Embryonic facial prominence (tissue), 1 donor: ENCODE measurements around the gene ADAM10.
"Not testable (repeated sequence)": the region's sequence is repeated elsewhere in the genome, so short reads cannot be mapped to it uniquely, and the experiment has no call there.

ENCODE experiments used
- DNase-seq: peaks from one replicate; pipeline ENCODE4 v3.0.0-alpha.2; 2016; ENCODE audit errors: extremely low spot score

The ADAM10 gene, protein sequence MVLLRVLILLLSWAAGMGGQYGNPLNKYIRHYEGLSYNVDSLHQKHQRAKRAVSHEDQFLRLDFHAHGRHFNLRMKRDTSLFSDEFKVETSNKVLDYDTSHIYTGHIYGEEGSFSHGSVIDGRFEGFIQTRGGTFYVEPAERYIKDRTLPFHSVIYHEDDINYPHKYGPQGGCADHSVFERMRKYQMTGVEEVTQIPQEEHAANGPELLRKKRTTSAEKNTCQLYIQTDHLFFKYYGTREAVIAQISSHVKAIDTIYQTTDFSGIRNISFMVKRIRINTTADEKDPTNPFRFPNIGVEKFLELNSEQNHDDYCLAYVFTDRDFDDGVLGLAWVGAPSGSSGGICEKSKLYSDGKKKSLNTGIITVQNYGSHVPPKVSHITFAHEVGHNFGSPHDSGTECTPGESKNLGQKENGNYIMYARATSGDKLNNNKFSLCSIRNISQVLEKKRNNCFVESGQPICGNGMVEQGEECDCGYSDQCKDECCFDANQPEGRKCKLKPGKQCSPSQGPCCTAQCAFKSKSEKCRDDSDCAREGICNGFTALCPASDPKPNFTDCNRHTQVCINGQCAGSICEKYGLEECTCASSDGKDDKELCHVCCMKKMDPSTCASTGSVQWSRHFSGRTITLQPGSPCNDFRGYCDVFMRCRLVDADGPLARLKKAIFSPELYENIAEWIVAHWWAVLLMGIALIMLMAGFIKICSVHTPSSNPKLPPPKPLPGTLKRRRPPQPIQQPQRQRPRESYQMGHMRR

GRCh38 chr15:58749532-58750337 is at the start of gene ADAM10:
ADAM10 (minus strand) TSS chr15:58749707; CDS start chr15:58749534, 173 bp downstream.
- DNase-seq, result peak; percentile 99

DNA sequence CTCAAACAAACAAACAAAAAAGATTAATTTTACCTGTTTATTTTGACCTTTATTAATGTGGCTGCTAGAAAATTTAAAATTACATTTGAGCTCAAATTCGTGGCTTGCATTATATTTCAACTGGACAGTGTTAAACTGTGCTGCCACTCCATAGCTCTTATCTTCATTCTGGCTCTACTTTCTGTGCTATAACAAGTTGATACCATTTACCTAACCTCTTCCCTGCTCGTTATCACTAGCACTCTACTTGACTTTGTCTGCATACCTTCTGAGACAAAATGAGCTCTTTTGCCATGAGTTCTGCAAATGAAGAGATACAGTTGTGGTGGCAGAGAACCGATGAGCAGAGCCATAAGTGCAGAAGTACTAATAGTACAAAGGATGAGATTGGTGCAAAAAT is 48.0 kb upstream of the ADAM10 start:
- no peak for DNase-seq

GRCh38 chr15:58795825-58796224 is 46.3 kb upstream of the ADAM10 start:
- DNase-seq, result no peak

DNA sequence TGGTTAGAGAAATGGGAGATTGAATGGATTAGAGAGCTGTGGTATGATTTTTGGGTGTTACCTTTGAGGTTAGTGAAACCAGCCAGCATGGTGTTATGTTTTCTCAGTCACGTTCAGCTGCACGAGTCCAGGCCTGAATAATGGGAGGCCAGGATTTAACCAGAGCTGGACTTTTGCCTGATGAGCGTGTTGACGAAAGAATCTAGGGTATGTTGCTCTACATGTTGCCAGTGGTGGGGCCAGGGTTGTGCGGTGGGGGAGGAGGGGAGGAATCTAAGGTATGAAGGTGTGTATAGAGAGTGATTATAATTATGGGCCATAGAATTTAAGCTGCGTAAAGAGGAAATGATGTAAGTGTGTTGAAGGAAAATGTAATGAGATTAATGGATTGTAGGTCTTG is 44.4 kb upstream of the ADAM10 start:
- peak; percentile 47 for DNase-seq

DNA sequence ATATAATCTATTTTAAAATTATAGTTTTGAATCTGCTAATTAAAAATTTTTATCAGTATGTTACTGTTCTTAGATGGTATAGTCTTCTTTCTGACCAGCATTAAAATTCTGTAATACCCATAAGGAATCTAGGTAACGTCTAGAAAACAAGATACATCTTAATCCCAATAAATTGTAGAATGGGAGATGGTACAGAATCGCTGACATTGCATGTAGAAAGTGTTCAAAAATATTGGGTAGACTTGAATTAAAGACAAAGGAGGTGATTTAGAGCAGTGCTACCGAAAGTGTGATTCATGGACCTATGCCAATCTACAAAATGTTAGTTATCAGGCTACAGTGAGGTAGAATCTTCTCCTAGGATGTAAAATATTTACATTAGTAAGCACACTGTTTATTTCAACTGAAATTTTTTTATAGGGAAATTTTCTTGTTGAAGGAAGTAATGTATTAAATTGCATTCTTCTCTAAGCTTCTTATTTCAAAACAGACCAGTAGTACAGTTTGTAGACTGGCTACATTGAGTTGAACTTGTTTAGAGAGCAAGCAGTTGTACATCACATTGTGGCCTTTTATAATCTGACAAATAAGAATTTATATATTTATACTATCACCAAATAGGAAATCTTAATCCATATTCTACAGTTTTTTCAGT is 38.7 kb upstream of the ADAM10 start:
- no peak for DNase-seq

GRCh38 chr15:58785355-58785754 is 35.8 kb upstream of the ADAM10 start:
- DNase-seq, result no peak

DNA sequence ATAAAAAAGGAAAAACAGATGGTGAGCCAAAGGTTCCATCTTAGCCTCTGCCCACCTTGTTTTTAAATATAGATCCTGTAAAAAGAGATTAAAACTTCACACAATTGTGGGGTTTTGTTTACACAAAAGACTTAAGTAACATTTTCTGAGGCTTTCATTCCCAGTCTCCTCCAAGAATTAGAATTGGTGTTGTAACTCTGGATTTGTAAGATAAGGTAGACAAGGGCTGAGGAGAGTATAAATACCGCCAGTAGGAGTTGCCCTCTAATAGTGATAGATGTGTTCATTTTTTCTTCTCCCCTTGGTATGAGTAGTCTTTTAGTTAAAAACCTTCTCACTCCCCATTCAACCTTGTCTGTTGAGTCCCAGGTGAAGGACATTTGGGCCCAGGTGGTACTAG is 30.0 kb upstream of the ADAM10 start:
- no peak for DNase-seq

DNA sequence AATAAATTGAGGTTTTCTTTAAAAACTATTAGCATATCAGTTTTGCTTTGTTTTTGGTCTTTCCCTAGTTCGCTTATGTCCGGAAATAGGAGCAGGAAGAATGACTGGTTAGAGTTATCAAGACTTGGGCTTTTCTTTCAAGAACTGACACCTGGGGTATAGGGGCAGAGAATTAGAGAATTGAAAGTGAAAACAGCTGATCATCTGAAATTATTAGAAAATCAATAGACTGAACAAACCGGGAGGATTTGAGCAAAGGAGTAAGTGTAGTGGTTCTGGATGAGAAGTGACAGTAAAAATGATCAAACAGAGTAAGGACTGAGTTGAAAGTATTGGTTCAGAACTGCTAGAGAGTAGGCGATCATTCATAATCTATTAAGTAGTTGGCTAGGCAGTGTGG is 27.6 kb upstream of the ADAM10 start:
- DNase-seq, result no peak

DNA sequence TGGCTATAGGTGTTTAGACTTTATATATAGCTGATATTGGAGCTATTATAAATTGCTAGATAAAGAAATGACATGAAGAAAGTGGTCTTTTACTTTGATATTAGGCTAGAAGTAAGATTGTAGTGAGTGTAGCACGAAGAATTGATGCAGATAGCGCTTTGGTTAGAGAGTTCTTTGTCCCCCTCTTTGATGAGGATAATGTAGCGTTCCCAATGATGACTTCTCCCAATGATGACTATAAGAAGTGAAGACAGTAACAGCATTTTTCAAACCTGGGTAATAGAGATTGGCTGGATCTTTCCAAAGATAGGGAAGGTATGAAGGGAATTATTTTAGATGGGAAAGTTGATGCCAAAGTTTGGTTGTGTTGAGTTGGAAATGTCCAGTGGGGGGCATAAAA is 25.9 kb upstream of the ADAM10 start:
- no peak for DNase-seq

- no peak for DNase-seq
Observed at GRCh38 chr15:58773024-58773423, 23.5 kb upstream of the ADAM10 start.

DNA sequence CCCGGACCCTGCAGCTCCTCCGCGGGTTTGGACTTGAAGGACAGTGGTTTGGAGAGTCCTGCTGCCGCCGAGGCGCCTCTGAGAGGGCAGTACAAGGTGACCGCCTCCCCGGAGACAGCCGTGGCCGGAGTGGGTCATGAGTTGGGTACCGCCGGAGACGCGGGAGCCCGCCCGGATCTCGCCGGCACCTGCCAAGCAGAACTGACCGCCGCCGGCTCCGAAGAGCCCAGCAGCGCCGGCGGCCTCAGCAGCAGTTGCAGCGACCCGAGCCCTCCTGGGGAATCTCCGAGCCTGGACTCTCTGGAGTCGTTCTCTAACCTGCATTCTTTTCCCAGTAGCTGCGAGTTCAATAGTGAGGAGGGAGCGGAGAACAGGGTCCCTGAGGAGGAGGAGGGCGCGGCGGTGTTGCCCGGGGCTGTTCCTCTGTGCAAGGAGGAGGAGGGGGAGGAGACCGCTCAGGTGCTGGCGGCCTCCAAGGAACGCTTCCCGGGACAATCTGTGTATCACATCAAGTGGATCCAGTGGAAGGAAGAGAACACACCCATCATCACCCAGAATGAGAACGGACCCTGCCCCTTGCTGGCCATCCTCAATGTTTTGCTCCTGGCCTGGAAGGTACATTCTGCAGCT is 22.2 kb upstream of the ADAM10 start:
- DNase-seq, result no peak

DNA sequence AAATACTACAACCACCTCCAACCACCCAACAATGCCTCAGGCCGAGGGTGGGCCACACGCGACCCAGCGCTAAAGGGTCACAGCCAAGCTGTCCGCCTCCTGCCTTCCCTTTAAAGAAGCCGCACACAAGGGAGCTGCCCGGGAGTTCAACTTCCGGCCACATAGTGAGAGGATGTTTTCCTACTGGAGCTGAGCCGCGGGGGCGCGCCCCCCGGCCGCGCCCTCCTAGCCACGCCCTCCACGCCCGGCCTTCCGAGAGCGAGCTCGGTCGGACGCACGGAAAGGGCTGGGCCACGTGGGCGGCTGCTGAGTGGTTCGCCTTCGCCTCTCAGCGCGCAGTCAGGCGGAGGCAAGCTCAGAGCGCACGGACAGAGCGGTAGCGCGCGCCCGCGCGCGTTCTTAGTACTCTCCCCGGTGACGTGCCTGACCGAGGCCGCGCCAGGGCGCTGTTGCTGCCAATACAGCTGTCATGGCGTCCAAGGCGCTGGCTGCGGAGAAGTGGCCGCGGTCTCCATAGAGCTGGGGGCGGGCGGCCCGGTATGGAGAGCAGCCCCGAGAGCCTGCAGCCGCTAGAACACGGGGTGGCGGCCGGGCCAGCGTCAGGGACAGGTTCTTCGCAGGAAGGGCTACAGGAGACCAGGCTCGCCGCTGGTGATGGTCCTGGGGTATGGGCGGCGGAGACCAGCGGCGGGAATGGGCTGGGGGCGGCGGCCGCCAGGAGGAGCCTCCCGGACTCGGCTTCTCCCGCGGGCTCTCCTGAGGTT is 21.5 kb upstream of the ADAM10 start, which contains the start of gene MINDY2:
Gene MINDY2 (plus strand): TSS at position 446 of the 764 bp plus-strand sequence. CDS start 94 bp downstream, at position 540.
- peak; percentile 96 for DNase-seq

- DNase-seq, result no peak
Observed at GRCh38 chr15:58770519-58770856, 21.0 kb upstream of the ADAM10 start.

DNA sequence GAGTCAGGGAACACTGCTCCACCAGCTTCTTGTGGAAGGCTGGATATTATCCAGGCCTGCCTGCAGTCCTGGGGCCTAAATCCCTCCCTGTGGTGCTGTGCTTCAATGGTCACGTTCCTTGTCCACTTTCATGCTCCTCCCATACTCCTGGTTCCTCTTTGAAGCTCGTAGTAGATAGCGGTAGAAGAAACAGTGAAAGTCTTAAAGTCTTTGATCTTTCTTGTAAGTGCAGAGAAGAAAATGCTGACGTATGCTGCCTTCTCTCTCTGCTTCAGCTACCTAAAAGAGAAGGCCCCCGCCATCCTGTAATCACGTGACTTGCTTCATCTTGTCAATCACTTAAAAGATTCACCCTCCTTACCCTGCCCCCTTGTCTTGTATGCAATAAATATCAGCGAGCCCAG is 19.1 kb upstream of the ADAM10 start:
- not testable (repeated sequence) for DNase-seq

DNA sequence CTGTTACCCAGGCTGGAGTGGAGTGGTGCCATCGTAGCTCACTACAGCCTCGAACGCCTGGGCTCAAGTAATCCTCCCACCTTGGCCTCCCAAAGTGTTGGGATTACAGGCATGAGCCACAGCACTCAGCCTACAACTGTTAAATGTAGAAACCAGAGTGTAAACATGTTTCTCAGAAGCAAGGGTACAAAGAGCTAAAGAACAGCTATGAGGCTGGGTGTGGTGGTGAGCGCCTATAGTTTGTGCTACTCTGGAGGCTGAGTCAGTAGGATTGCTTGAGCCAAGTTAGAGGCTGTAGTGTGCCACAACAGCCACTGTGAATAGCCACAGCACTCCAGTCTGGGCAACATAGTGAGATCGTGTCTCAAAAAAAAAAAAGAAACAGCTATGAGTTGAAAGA is 16.8 kb upstream of the ADAM10 start:
- DNase-seq, result no peak

DNA sequence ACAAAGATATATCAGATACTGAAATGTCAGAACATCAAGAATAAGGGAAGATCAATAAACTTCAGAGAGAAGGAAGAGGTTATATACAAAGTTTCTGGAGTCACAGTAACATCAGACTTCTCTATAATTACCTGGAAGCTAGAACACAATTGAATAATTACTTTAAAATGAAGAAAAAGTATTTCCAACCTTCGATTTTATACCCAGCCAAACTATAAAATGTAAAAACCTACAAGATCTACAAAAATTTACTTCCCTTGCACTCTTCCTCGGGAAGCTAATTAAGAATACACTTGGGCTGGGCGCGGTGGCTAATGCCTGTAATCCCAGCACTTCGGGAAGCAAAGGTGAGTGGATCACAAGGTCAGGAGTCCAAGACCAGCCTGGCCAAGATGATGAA is 15.0 kb upstream of the ADAM10 start:
- DNase-seq, result no peak

- no peak for DNase-seq
Observed at GRCh38 chr15:58762731-58763130, 13.2 kb upstream of the ADAM10 start.

- DNase-seq, result no peak
Observed at GRCh38 chr15:58762285-58762684, 12.8 kb upstream of the ADAM10 start.

DNA sequence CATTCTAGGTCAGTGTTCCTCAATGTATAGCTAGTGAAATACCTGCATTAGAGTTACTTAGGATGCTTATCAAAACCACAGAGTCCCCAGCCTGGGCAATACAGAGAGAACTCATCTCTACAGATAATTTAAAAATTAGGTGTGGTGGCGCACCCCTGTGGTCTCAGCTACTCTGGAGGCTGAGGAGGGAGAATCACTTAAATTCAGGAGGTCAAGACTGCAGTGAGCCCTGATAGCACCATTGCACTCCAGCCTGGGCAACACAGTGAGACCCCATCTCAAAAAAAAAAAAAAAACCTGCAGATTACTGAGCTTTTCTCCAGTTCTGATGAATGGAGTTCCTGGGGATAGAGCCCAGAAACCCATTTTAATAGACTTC is 11.5 kb upstream of the ADAM10 start:
- no peak for DNase-seq

DNA sequence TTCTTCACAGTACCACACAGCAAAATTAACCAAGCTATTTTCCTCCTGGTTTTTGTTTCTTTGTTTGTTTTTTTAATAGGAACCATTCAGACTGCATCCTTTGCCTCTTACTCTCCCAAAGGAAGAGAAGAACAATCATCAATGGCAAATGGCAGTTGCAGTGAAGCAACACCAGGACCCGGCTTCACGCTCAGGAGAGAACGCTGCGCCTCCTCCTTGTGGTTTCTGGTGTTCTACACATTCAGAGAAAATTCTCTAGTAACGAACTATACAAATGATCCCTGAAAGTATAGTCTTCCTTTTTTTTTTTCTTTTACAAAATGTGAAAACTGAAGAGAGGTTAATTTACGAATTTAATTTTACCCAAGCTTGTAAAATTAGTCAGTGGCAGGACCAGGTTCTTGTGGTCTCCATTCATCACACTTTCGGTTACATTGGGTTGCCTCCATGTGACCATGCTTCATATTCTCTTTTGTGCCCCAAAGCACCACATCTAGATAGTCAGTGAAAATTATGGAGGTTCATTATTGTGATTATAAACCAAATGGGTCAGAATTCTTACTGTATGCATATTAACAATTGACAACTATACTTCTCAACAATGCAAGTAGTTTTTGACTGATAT is 11.0 kb upstream of the ADAM10 start:
- DNase-seq, result no peak
